ENCODE data around the gene DOCK4. TPM values are rescaled to one million over a fixed set of nuclear protein-coding genes. Genes with fewer than 3 reads are reported as not detected.
A peak's percentile ranks its signal among the peaks of the same experiment; 100 is the strongest.

The DOCK4 gene
- total and polyA plus RNA-seq, 10 of the 15 experiments (the other 5 are each of a cell fraction or from before 2014, with no cell fraction given) = 0.03 to 0.73 (median 0.38) TPM

DNA sequence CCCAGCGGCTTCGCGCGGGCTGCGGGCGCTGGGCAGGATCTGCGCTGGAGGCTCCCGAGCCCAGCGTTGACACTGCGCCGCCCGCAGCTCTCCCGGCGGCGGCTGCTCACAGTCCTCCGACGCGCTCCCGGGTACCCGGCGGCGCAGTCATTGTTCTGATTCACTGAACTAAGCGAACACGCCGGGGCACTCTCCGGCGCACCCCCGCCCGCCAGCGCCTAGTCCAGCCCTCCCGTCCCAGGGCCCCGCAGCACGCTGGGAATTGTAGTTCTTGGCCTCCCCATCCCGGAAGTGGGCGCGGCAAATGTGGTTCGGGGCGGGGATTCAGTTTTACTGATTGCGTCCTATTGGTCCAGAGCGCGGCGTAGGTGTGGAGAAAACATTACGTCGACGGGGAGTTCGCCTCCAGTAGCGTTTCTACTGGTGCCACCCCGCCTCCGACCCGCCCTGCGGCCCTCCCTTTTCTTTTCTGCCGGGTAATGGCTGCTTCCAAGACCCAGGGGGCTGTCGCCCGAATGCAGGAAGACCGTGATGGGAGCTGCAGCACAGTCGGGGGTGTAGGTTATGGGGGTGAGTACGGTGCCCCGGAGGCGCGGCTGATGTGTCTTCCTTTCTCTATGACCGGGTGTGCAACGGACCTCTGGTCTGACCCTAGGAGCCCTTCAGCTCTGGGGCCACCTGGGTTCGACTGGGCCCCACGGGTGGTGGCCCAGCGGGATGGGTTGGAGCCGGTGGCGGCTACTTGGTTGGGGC, at the start of gene DOCK4, which contains the start of gene ZNF277 (continued):
- TF ChIP-seq, protein P1, sequence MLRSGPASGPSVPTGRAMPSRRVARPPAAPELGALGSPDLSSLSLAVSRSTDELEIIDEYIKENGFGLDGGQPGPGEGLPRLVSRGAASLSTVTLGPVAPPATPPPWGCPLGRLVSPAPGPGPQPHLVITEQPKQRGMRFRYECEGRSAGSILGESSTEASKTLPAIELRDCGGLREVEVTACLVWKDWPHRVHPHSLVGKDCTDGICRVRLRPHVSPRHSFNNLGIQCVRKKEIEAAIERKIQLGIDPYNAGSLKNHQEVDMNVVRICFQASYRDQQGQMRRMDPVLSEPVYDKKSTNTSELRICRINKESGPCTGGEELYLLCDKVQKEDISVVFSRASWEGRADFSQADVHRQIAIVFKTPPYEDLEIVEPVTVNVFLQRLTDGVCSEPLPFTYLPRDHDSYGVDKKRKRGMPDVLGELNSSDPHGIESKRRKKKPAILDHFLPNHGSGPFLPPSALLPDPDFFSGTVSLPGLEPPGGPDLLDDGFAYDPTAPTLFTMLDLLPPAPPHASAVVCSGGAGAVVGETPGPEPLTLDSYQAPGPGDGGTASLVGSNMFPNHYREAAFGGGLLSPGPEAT (IDR thresholded peaks at IDR 0.05; ENCODE audit: low read depth) = peak; percentile 61; the same call in 1 of the 2 replicates
- peak; percentile 89; the same call in 1 of the 2 replicates for TF ChIP-seq CHD1 (IDR thresholded peaks at IDR 0.05; ENCODE audit: low read depth, low read length)
- TF ChIP-seq IKZF1 (conservative IDR thresholded peaks at IDR 0.05) = peak; percentile 87
- TF ChIP-seq, protein P2, sequence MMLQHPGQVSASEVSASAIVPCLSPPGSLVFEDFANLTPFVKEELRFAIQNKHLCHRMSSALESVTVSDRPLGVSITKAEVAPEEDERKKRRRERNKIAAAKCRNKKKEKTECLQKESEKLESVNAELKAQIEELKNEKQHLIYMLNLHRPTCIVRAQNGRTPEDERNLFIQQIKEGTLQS (IDR thresholded peaks at IDR 0.05; ENCODE audit: borderline replicate concordance, extremely low read depth, low read depth, low read length) = no peak
- TF ChIP-seq JUND (IDR thresholded peaks at IDR 0.05; ENCODE audit: low read depth, low read length) = peak; percentile 55; the same call in 1 of the 2 replicates
- no peak for TF ChIP-seq STAT3 (IDR thresholded peaks at IDR 0.05; ENCODE audit: low read depth, low read length)

DNA sequence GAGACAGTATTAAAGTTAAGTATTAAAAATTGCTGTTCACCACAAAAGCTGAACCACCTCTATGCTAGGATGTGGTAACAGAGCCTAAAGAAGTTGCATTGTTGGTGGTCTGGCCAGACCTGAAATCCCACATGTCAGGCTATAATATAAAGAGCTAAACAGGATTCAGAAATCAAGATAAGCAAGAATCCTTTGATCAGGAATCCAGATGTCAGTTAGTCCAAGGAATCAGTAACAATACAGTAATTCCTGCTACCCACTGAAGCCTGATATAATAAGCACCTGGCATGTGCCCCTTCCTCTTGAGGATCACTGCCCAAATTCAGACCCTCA, 49.2 kb upstream of the DOCK4 start:
- no peak for ATAC-seq
- Histone ChIP-seq H3K9ac (ENCODE audit: control insufficient read depth, insufficient read depth, low read length) (no peak overlapping the region), H4K20me1 (ENCODE audit: control insufficient read depth, insufficient read depth) (no peaks in the 10 kb centered on the region), H2AFZ (ENCODE audit: control insufficient read depth, low read depth, low read length) (no peak overlapping the region), H3K4me1 (ENCODE audit: control insufficient read depth, insufficient read depth, low read length) (no peaks in the 10 kb centered on the region), H3K9me3 (replicated peaks; ENCODE audit: control insufficient read depth, insufficient read depth, low read length) (no peaks in the 10 kb centered on the region), H3K4me2 (ENCODE audit: control insufficient read depth, insufficient read depth) (no peak overlapping the region), H3K36me3 (ENCODE audit: control insufficient read depth in 2 of 2, insufficient read depth in 2 of 2, low read length in 1 of 2) (no peaks in the 10 kb centered on the region), H3K4me3 (no peak overlapping the region), H3K79me2 (ENCODE audit: control insufficient read depth, insufficient read depth, low read length) (no peaks in the 10 kb centered on the region), H3K27me3 (replicated peaks in 1 of 2; ENCODE audit: control insufficient read depth in 2 of 2, insufficient read depth in 2 of 2, low read length in 1 of 2) (no peaks in the 10 kb centered on the region), H3K27ac (ENCODE audit: control insufficient read depth, insufficient read depth) (no peak overlapping the region)
- ChIA-PET POLR2A (no interaction called here), RAD21 (ENCODE audit: unreplicated experiment) (no interaction called here), CTCF (interaction anchor here (0.9 kb wide), 1 partner anchor 9 kb away, joined by 3 read pairs; no protein-coding TSS in a partner anchor), SMC1A (ENCODE audit: uncharacterized antibody, unreplicated experiment) (interaction anchor here (1.1 kb wide), 1 partner anchor 48 kb away, joined by 3 read pairs; no protein-coding TSS in a partner anchor)
- intact Hi-C loops (cut with micrococcal nuclease; ENCODE audit: unreplicated experiment) (no loop called here), in situ Hi-C loops (cut with MboI) (no loop called here)
- no peak for DNase-seq (ENCODE audit: low read depth, low spot score)
- BruUV-seq (replicated peaks) = no TSS peak
- no peak for FAIRE-seq
- TF ChIP-seq, protein P3, sequence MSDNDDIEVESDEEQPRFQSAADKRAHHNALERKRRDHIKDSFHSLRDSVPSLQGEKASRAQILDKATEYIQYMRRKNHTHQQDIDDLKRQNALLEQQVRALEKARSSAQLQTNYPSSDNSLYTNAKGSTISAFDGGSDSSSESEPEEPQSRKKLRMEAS (IDR thresholded peaks at IDR 0.05; ENCODE audit: low read depth, low read length) = no peak
- TF ChIP-seq ZZZ3 (IDR thresholded peaks at IDR 0.05; ENCODE audit: control insufficient read depth, insufficient read length, low read depth) = no peak
- no peak for TF ChIP-seq STAT3 (IDR thresholded peaks at IDR 0.05; ENCODE audit: low read depth, low read length)
- TF ChIP-seq, protein P4, sequence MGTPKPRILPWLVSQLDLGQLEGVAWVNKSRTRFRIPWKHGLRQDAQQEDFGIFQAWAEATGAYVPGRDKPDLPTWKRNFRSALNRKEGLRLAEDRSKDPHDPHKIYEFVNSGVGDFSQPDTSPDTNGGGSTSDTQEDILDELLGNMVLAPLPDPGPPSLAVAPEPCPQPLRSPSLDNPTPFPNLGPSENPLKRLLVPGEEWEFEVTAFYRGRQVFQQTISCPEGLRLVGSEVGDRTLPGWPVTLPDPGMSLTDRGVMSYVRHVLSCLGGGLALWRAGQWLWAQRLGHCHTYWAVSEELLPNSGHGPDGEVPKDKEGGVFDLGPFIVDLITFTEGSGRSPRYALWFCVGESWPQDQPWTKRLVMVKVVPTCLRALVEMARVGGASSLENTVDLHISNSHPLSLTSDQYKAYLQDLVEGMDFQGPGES (IDR thresholded peaks at IDR 0.05) = no peak
- TF ChIP-seq, protein P5, sequence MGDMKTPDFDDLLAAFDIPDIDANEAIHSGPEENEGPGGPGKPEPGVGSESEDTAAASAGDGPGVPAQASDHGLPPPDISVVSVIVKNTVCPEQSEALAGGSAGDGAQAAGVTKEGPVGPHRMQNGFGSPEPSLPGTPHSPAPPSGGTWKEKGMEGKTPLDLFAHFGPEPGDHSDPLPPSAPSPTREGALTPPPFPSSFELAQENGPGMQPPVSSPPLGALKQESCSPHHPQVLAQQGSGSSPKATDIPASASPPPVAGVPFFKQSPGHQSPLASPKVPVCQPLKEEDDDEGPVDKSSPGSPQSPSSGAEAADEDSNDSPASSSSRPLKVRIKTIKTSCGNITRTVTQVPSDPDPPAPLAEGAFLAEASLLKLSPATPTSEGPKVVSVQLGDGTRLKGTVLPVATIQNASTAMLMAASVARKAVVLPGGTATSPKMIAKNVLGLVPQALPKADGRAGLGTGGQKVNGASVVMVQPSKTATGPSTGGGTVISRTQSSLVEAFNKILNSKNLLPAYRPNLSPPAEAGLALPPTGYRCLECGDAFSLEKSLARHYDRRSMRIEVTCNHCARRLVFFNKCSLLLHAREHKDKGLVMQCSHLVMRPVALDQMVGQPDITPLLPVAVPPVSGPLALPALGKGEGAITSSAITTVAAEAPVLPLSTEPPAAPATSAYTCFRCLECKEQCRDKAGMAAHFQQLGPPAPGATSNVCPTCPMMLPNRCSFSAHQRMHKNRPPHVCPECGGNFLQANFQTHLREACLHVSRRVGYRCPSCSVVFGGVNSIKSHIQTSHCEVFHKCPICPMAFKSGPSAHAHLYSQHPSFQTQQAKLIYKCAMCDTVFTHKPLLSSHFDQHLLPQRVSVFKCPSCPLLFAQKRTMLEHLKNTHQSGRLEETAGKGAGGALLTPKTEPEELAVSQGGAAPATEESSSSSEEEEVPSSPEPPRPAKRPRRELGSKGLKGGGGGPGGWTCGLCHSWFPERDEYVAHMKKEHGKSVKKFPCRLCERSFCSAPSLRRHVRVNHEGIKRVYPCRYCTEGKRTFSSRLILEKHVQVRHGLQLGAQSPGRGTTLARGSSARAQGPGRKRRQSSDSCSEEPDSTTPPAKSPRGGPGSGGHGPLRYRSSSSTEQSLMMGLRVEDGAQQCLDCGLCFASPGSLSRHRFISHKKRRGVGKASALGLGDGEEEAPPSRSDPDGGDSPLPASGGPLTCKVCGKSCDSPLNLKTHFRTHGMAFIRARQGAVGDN (IDR thresholded peaks at IDR 0.05) = no peak
- no peak for TF ChIP-seq DPF2 (IDR thresholded peaks at IDR 0.05)
- TF ChIP-seq WRNIP1 (IDR thresholded peaks at IDR 0.05; ENCODE audit: borderline replicate concordance, low read depth, low read length) = no peak
- no peak for TF ChIP-seq ESRRA (IDR thresholded peaks at IDR 0.05; ENCODE audit: low read length)
- no peak for TF ChIP-seq SIX5 (IDR thresholded peaks at IDR 0.05; ENCODE audit: low read depth, low read length, severe bottlenecking)
- TF ChIP-seq YY1 (IDR thresholded peaks at IDR 0.05; ENCODE audit: low read depth, low read length) = no peak
- no peak for TF ChIP-seq POLR2AphosphoS5 (IDR thresholded peaks at IDR 0.05; ENCODE audit: low read length)
